HG02759 (cell line): ENCODE data around the gene JADE2.

Source experiments
- ATAC-seq: cut with Tn5 transposase; IDR thresholded peaks from one replicate; pipeline ENCODE4 v1.9.1; 2021; ENCODE audit warnings: mild to moderate bottlenecking, moderate library complexity; ENCODE audit not compliant: unreplicated experiment

The JADE2 gene

GRCh38 chr5:134568337-134568700 lies 42.8 kb downstream of the JADE2 start:
- no peak for ATAC-seq

DNA sequence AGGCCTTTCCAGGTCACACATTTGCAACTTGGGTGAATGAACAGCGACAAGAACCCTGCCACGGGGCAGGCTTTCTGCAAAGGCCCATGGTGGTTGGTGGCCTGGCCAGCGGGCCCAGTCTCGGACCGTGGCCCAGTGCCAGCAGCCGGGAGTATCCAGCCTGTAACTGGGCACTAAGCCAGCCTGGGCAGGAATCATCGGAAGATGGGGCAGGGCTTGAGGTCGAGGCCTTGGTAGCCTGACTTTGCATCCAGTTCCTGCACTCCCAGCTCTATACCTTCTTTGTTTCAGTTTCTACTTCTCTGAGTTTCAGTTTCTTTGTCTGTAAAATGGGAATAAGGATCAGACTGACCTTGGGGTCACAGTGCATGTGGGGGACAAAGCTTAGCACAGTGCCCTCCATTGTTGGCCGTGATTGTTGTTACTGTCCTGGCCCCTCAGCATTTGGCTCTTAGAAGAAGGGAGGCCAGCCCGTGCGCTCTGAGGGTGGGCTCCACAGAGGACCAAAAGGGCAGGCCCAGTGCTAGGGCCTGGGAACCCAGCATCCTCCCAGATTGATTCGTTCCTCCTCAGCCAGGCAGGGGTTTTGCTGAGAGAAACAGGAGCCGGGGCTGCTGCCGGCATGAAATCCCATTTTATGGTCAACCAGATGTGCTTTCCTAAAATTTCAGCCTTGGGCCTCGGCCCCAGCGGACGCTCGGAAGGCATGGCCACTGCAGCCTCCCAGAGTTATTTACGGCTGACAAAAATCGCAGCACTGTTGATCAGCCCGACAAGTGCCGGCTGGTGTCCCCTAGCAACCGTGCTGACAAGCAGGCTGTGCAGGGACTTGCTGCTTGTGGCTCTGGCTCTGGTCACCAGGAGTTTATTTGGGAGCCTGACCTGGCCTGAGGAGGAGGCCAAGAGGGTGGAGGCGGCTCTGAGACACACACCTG lies 43.6 kb downstream of the JADE2 start:
- ATAC-seq = no peak

DNA sequence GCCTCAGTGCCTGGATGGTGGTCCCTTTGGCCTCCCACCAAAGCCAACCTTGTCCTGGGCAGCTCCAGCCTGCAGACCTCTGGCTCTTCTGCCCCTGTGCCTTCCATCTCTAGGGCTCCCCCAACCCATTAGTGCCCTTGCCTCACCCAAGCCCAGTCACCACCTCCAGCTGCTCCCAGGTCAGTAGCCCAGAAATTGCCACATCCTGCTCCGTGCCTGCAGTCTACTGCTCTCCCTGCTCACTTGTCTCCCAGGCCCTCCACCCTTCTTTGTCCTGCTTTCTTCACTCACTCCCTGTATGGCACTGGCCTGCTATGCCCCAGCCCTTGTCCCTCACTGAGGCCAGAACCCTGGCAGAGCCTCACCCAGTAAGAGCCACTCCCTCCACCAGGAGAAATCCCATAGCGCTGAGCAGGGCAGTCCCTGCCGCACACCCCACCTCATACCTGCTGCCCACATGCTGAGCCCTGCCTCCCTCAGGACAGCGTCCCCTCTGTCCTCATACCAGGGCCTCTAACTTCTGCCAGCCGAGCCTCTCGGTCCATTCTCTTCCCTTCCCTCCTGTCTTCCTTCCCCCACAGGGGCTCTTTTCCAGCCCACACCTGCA lies 44.4 kb downstream of the JADE2 start:
- ATAC-seq = no peak

DNA sequence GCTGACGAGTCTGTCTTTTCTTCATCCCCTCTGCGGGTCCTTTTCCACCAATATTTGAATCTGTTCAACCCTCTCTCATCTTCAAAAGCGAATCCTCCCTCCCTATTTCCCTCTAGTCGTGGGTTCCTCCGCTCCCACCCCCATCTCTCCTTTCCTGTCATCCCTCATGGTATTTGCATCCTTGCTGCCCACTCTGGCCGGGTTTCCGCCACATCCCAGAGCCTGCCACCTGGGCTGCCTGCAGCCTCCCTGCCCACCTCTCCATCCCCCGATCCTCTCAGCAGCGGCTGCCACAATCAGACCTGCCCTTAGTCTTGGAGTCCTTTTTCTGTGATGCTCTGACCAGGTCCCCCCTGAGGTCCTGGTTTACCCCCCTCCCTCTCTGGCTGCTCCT lies 44.9 kb downstream of the JADE2 start:
- ATAC-seq = no peak

GRCh38 chr5:134570886-134571285 lies 45.4 kb downstream of the JADE2 start:
- no peak for ATAC-seq

- ATAC-seq = no peak
Measured at GRCh38 chr5:134571693-134572405, 46.4 kb downstream of the JADE2 start.

DNA sequence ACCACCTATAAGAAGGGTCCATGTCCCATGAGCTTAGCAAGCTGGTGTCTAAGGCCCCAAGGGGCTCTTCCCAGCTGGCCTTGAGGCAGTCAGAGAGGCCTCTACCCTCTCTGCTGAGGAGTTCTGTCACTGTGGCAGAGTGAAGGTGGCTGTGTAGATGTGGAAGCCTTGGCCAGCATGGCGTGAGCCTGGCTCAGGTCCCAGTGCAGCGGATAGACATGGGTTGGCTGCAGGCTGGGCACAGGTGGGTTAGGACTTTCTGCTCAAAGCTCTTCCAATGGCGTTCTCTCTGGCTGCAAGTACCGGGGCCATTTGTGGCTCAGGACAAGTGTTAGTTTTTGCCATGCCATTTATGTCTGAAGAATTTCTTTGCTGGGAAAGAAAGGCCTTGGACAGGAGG lies 47.3 kb downstream of the JADE2 start:
- no peak for ATAC-seq

DNA sequence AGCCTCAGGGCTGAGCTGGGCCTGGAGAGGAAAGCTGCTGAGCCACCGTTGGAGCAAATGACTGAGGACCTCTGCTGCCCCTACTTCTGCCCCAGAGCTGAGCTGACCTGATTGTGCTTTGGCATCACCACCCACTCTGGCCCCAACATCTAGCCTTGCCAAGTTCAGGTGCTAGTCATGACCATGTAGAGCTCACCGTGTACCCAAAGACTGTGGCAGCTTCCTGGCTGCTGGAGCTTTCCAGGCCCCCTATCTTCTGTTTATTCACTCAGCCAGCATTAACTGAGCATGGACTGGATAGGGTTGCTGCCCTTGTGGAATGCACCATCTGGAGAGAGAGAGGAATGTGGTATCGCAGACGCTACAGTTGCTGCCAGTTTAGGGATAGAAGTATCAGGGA lies 49.1 kb downstream of the JADE2 start:
- no peak for ATAC-seq

DNA sequence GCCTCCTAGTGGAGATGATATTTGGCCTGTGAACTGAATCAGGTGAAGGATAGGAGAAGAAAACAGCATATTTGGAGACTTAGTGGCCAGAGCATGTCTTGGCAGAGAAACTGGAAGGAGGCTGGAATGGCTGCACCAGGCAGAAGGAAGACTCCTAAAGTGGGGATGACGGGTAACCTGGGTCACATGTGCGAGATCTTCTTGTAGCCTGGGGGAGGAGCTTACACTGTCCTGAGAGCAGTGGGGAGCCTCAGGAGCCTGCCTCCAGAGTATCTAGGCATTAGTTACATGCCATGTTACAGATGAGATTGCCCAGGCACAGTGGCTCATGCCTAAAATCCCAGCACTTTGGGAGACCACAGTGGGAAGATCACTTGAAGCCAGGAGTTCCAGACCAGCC lies 49.8 kb downstream of the JADE2 start:
- no peak for ATAC-seq

DNA sequence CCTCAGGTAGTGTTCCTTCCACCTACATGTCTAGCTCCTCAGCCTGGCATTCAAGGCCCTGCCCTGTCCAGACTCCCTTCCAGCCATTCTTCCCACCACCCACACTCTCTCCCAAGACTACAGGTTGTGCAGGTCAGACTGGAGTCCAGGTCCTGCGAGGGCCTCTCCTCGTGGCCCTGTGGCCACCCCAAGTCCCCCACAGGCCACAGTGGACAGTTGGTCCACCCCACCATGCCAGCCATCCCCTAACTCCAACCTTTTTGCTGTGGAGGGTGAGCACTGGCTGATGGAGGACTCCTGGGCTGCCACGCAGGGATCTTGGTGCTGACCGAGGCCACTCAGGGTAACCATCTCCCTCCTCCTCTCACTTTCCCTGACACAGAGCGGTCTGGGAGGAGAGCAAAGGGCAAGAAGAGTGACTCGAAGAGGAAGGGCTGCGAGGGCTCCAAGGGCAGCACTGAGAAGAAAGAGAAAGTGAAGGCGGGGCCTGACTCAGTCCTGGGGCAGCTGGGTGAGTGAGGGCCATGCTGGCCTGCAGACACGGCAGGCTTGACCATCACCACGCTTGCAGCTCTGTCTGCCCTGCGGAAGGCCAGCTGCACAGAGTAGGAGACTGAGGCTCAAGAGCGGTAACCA lies 51.0 kb downstream of the JADE2 start:
- ATAC-seq = no peak

GRCh38 chr5:134577022-134577795 lies 51.7 kb downstream of the JADE2 start:
- ATAC-seq = no peak

DNA sequence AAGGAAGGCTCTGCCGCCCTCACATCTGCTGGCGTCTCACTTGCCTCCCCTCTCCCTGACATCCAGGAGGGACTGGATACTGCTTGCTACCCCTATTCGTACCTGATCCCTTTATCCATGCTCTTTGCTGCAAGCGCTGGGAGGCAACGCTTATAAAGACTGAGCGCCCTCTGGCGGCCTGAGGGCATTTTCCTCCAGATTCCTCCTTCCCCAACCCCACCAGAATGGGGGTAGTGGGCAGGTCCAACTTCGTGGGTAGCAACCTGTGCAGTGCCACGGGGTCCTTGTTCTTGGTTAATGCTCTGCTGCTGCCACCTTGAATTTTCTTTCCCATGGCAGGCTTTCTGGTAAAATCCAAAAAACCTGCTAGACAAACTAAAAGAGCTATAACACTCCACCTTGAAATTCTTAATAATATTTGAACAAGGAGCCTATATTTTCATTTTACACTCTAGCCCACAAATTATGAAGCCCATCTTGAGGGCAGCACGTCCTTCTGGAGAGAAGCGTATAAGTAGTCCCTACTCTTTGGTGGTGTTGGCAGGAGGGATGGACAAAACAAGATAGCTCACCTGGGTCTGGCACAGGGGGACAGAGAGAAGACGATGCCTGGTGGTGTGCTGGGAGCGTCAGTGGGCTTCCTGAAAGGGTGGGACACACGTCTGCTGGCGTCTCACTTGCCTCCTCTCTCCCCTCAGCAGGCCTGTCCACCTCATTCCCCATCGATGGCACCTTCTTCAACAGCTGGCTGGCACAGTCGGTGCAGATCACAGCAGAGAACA lies 52.5 kb downstream of the JADE2 start:
- ATAC-seq = no peak

- no peak for ATAC-seq
Measured at GRCh38 chr5:134578578-134579283, 53.3 kb downstream of the JADE2 start.

DNA sequence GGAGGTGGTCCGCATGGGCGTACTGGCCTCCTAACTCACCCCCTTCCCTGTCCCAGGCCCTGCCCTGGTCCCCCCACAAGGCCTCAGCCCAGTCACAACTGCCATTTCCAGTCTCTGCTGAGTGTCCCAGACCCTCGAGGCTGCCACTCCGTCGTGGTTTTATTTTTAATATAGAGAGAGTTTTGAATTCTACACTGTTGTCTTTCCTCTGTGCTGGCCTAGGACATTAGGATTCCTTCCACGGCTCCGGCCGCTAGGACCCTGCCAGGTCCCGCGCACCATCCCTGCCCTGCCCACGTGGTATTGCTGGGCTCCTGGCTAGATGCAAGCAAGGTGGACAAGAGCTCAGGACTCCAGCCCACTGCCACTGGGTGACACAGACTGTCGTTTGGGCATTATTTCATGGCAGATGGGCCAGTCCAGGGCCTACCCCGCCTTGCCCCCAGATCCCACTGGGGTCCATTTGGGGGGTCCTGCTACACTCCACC lies 53.9 kb downstream of the JADE2 start:
- no peak for ATAC-seq

DNA sequence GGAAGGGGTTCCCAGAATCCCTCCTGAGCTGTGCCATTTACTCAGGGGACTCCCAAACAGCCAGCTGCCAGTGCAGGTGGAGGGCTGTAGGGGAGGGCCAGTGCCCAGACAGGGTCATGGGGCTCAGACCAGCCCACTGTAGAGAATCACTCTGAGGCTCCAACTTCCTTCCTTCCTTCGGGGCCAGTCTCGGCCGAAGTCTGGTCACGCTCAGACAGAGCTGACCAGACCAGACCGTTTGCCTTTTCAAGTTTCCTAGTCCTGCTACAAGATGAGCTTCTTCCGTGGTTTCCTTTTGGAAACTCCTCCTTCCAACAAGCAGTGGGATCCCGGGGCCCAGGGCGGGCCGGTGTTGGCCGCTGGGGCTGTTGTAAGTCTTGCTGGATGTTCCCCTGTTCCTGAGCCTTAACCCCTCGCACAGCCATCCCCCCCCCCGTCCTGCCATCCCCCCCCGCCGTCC lies 54.6 kb downstream of the JADE2 start:
- ATAC-seq = no peak

DNA sequence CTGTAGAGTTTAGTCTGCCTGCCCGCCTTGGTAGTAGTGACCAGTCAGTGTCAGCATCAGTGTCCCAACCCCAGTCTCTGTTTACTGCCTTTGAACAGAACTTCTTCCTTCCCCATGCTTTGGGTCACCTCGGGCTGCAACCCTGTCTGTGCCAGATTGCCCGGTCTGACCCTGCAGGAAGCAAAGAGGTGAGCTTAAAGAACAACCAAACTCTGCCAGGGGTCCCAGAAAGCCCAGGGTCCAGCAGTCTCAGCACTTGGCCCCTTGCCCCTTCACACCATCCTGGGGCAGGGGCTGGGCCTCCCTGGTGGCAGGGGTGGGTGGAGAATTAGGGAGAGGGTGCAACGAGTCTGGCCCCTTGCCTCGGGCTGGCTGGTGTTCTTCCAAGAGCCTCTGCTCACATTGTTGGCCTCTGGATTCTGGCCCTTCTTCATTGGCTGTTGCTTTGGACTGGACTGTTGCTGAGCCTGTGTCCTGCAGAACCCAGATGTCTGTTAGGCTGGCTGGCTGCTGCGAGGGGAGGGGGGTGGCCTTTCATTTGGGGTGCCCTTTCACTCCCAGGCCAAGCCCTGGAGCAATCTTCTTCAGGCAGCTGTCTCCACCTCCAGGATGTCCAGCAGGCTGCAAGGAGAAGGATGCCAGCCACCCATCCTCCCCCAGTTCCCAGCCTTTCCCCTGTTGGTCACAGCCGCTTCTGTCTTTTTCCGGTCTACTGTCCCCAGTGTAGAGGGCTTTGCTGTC lies 55.9 kb downstream of the JADE2 start:
- ATAC-seq = no peak

- no peak for ATAC-seq
Measured at GRCh38 chr5:134582281-134582680, 56.8 kb downstream of the JADE2 start.

- ATAC-seq = no peak
Measured at GRCh38 chr5:134582941-134583340, 57.5 kb downstream of the JADE2 start.
